ENCODE measurements around the gene TANC1.
A peak's percentile ranks its signal among the peaks of the same experiment; 100 is the strongest.

TANC1 gene

GRCh38 chr2:158935617-158936016 lies 32.8 kb upstream of the TANC1 start:
- no peak for DNase-seq
- no peak overlapping the region for H3K4me3 Mint-ChIP-seq
- peaks cover 3% of the 10 kb centered on the region for H3K36me3 Mint-ChIP-seq (ENCODE audit: low read depth)
- peak overlapping the region; percentile 23 for H3K27ac Mint-ChIP-seq
- TF ChIP-seq, protein P1, sequence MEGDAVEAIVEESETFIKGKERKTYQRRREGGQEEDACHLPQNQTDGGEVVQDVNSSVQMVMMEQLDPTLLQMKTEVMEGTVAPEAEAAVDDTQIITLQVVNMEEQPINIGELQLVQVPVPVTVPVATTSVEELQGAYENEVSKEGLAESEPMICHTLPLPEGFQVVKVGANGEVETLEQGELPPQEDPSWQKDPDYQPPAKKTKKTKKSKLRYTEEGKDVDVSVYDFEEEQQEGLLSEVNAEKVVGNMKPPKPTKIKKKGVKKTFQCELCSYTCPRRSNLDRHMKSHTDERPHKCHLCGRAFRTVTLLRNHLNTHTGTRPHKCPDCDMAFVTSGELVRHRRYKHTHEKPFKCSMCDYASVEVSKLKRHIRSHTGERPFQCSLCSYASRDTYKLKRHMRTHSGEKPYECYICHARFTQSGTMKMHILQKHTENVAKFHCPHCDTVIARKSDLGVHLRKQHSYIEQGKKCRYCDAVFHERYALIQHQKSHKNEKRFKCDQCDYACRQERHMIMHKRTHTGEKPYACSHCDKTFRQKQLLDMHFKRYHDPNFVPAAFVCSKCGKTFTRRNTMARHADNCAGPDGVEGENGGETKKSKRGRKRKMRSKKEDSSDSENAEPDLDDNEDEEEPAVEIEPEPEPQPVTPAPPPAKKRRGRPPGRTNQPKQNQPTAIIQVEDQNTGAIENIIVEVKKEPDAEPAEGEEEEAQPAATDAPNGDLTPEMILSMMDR (IDR thresholded peaks at IDR 0.05): no peak
- peaks cover 19% of the 10 kb centered on the region for H3K9me3 Mint-ChIP-seq
- H3K4me1 Mint-ChIP-seq: peaks cover 46% of the 10 kb centered on the region
- H3K27me3 Mint-ChIP-seq (ENCODE audit: low read depth, poor library complexity): no peaks in the 10 kb centered on the region

GRCh38 chr2:158936978-158937377 lies 31.5 kb upstream of the TANC1 start:
- Mint-ChIP-seq H3K27ac (peak overlapping the region; percentile 36), H3K4me1 (peaks cover 32% of the 10 kb centered on the region), H3K27me3 (ENCODE audit: low read depth, poor library complexity) (no peaks in the 10 kb centered on the region), H3K4me3 (no peak overlapping the region), H3K9me3 (peaks cover 23% of the 10 kb centered on the region), H3K36me3 (ENCODE audit: low read depth) (no peaks in the 10 kb centered on the region)
- DNase-seq: no peak
- TF ChIP-seq, protein P1 (IDR thresholded peaks at IDR 0.05): no peak

DNA sequence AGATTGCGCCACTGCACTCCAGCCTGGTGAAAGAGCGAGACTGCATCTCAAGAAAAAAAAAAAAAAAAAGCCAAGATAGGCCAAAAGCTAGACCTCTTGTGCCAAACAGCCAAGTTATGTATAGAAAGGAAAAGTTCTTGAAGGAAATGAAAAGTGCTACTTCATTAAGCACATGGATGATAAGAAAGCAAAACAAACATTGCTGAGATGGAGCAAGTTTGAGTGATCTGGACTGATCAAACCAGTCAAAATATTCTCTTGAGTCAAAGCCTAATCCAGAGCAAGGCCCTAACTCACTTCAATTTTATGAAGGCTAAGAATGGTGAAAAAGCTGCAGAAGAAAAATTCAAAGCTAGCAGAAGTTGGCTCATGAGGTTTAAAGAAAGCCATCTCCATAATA lies 28.1 kb upstream of the TANC1 start:
- Mint-ChIP-seq H3K4me1 (peaks cover 14% of the 10 kb centered on the region), H3K9me3 (peaks cover 30% of the 10 kb centered on the region), H3K27ac (no peak overlapping the region), H3K4me3 (no peak overlapping the region), H3K27me3 (ENCODE audit: low read depth, poor library complexity) (no peaks in the 10 kb centered on the region), H3K36me3 (ENCODE audit: low read depth) (no peaks in the 10 kb centered on the region)
- TF ChIP-seq, protein P1 (IDR thresholded peaks at IDR 0.05): no peak
- DNase-seq: no peak

DNA sequence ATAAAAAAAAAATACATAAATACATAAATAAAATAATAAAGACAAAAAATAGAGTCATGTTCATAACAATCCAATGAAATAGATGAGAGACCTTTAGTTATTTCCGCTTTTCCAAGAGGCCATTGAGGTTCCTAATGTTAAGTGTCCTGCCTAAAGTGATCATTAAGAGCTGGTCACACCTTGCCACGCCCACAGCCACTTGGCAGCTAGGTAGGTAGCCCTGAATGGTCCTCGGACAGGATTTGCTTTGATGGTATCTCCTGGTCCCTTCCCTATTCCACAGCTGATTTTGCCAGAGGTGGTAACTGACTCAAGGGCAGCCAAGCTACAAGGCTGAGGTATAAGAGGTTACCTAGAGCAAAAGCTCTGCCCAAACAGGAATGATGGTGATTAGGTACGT lies 24.5 kb upstream of the TANC1 start:
- Mint-ChIP-seq H3K27me3 (ENCODE audit: low read depth, poor library complexity) (peaks cover 3% of the 10 kb centered on the region), H3K9me3 (peaks cover 20% of the 10 kb centered on the region), H3K4me1 (peaks cover 7% of the 10 kb centered on the region), H3K36me3 (ENCODE audit: low read depth) (no peaks in the 10 kb centered on the region), H3K27ac (no peak overlapping the region), H3K4me3 (no peak overlapping the region)
- DNase-seq: no peak
- TF ChIP-seq, protein P1 (IDR thresholded peaks at IDR 0.05): no peak

DNA sequence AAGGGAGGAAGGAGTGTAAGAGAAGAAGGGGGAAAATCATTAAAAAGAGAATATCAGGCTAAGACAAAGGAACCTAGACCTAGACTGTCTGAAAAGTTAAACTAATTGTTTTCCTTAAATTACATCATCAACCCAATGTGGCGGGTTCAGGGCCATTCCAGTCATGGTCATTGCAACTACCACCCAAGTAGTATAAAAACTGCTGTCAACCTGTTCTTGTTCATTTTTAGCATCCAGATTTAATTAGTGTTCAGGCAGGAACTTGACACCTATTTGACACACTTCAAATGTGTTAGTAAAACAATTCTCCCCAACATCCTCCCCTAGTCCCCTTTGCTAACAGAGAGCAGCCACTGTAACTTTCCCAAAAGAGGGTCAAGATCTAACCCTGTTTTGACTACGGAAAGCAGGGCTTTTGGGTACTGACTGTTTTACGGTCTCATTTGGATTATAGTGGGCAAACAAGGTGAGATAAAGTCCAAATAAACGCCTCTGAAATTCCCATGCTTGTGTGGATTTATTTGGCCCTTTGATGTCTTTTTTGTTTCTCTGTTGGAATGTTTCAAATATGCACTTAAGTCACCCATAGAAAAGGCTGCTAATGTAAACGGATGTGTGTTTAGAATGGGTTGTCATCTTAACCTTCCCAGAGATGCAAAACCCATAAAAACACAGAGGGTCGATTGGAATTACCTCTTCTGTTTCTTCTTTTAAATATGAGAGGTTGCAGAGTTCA lies 19.3 kb upstream of the TANC1 start:
- Mint-ChIP-seq H3K27me3 (ENCODE audit: low read depth, poor library complexity) (peaks cover 3% of the 10 kb centered on the region), H3K4me3 (no peak overlapping the region), H3K9me3 (peaks cover 9% of the 10 kb centered on the region), H3K36me3 (ENCODE audit: low read depth) (no peaks in the 10 kb centered on the region), H3K27ac (peak overlapping the region; percentile 4), H3K4me1 (peaks cover 35% of the 10 kb centered on the region)
- DNase-seq: no peak
- TF ChIP-seq, protein P1 (IDR thresholded peaks at IDR 0.05): no peak

- peaks cover 20% of the 10 kb centered on the region for H3K9me3 Mint-ChIP-seq
- H3K27me3 Mint-ChIP-seq (ENCODE audit: low read depth, poor library complexity): peaks cover 3% of the 10 kb centered on the region
- peak overlapping the region; percentile 98 for H3K27ac Mint-ChIP-seq
- TF ChIP-seq, protein P1 (IDR thresholded peaks at IDR 0.05): no peak
- H3K4me3 Mint-ChIP-seq: peak overlapping the region; percentile 64
- DNase-seq: no peak
- peaks cover 10% of the 10 kb centered on the region for H3K36me3 Mint-ChIP-seq (ENCODE audit: low read depth)
- H3K4me1 Mint-ChIP-seq: peaks cover 54% of the 10 kb centered on the region
Measured at GRCh38 chr2:158953454-158953853, 15.0 kb upstream of the TANC1 start.
